Gastrocnemius medialis (tissue), 4 donors: ENCODE data around the gene TTLL8.

Experiments used
- CTCF ChIP-seq, 5 experiments: fragments of 450-650 bp in 3 of 5; fragments of 200-600 bp in 2 of 5; sonication (generic) in 2 of 5; IDR thresholded peaks in 4 of 5; conservative IDR thresholded peaks in 1 of 5; 1 replicate in 4 of 5; 2 replicates in 1 of 5; pipeline ENCODE4 v1.5.1; 2016 to 2019; ENCODE audit warnings: antibody characterized with exemption in 5 of 5, mild to moderate bottlenecking in 3 of 5, moderate library complexity in 3 of 5
- POLR2A ChIP-seq, 2 donors: fragments of 450-650 bp; IDR thresholded peaks; one replicate each; pipeline ENCODE4 v1.6.1; 2017; ENCODE audit warnings: antibody characterized with exemption in 2 of 2, mild to moderate bottlenecking in 2 of 2, moderate library complexity in 2 of 2

- TF ChIP-seq CTCF (IDR thresholded peaks at IDR 0.05 in 4 of 5, conservative IDR thresholded peaks at IDR 0.05 in 1 of 5) (no peak), POLR2A (IDR thresholded peaks at IDR 0.05) (no peak)
Measured at GRCh38 chr22:50104141-50104544, 46.0 kb upstream of the TTLL8 start.
